Head of caudate nucleus (tissue), 42 donors: ENCODE measurements around the gene SGPP1.
"Not testable (repeated sequence)": the region's sequence is repeated elsewhere in the genome, so short reads cannot be mapped to it uniquely, and the experiment has no call there.

Experiments
- DNase-seq, 42 donors: peaks; one replicate each; pipeline versions ENCODE4 v3.0.0 to v3.0.0-alpha.2; 2020 to 2021; ENCODE audit warnings: mixed read lengths in 7 of 42
- intact Hi-C: fragments of 100-400 bp; cut with DNase I; formaldehyde crosslinking; loops from one replicate; pipeline ENCODE4 v1.15.0; 2022

SGPP1 gene

GRCh38 chr14:63682727-63683593 lies 44.9 kb downstream of the SGPP1 start:
- DNase-seq, result no peak
- intact Hi-C loops, result no loop called here

GRCh38 chr14:63678536-63678935 lies 49.3 kb downstream of the SGPP1 start:
- intact Hi-C loops, result no loop called here
- DNase-seq, result no peak

- DNase-seq, result no peak
- intact Hi-C loops, result no loop called here
These were observed 49.9 kb downstream of the SGPP1 start for GRCh38 chr14:63677891-63678379.

- DNase-seq, result no peak
- intact Hi-C loops, result no loop called here
These were observed 51.2 kb downstream of the SGPP1 start for GRCh38 chr14:63676615-63677014.

GRCh38 chr14:63673886-63674497 lies 53.9 kb downstream of the SGPP1 start:
- intact Hi-C loops, result no loop called here
- DNase-seq, result no peak

GRCh38 chr14:63673255-63673654 lies 54.6 kb downstream of the SGPP1 start:
- intact Hi-C loops, result no loop called here

GRCh38 chr14:63672417-63673180 lies 55.3 kb downstream of the SGPP1 start:
- intact Hi-C loops, result no loop called here
- DNase-seq, result no peak

More at GRCh38 chr14:63673255-63673654, 54.6 kb downstream of the SGPP1 start:
- DNase-seq, result no peak

GRCh38 chr14:63671987-63672386 lies 55.9 kb downstream of the SGPP1 start:
- no peak for DNase-seq
- intact Hi-C loops, result no loop called here

- intact Hi-C loops, result no loop called here
These were observed 57.2 kb downstream of the SGPP1 start for GRCh38 chr14:63670692-63671091.

GRCh38 chr14:63666335-63666734 lies 61.5 kb downstream of the SGPP1 start:
- intact Hi-C loops, result no loop called here

More at GRCh38 chr14:63670692-63671091, 57.2 kb downstream of the SGPP1 start:
- DNase-seq, result no peak

GRCh38 chr14:63663428-63664341 lies 64.2 kb downstream of the SGPP1 start:
- intact Hi-C loops, result no loop called here
- DNase-seq, result no peak

More at GRCh38 chr14:63666335-63666734, 61.5 kb downstream of the SGPP1 start:
- DNase-seq, result no peak

- intact Hi-C loops, result no loop called here
- no peak for DNase-seq
These were observed 65.1 kb downstream of the SGPP1 start for GRCh38 chr14:63662776-63663175.

- DNase-seq, intact Hi-C loops: not testable (repeated sequence)
These were observed 66.0 kb downstream of the SGPP1 start for GRCh38 chr14:63661881-63662280.

GRCh38 chr14:63659726-63660125 lies 68.1 kb downstream of the SGPP1 start:
- intact Hi-C loops, result no loop called here
- peak in 39 of 42 donors; percentile 8 to 87 (median 62) for DNase-seq

GRCh38 chr14:63656194-63656593 lies 71.7 kb downstream of the SGPP1 start:
- DNase-seq, result no peak
- intact Hi-C loops, result no loop called here

GRCh38 chr14:63654936-63655335 lies 72.9 kb downstream of the SGPP1 start:
- DNase-seq, result no peak
- intact Hi-C loops, result no loop called here

- no peak for DNase-seq
- intact Hi-C loops, result no loop called here
These were observed 73.5 kb downstream of the SGPP1 start for GRCh38 chr14:63654346-63654745.

GRCh38 chr14:63652406-63652805 lies 75.5 kb downstream of the SGPP1 start:
- DNase-seq, result no peak
- intact Hi-C loops, result no loop called here
